Spleen (tissue), 11 donors: ENCODE measurements around the gene DNAJC10. TPM values are rescaled to one million over a fixed set of nuclear protein-coding genes. Genes with fewer than 3 reads are reported as not detected.

Source experiments
- DNase-seq: peaks from one replicate; pipeline ENCODE4 v3.0.0-alpha.2; 2020
- H3K27ac ChIP-seq, 8 donors: fragments of 200-600 bp; sonication (generic) in 7 of 8; 1 replicate in 4 of 8; 2 replicates in 4 of 8; pipeline versions ENCODE4 v1.5.0 to v1.8.0; 2016 to 2021; ENCODE audit warnings: inconsistent platforms in 4 of 8, mild to moderate bottlenecking in 4 of 8, moderate library complexity in 1 of 8
- H3K27me3 ChIP-seq, 7 donors: fragments of 200-600 bp; sonication (generic) in 6 of 7; replicated peaks in 1 of 7; 1 replicate in 4 of 7; 2 replicates in 3 of 7; pipeline versions ENCODE4 v1.5.0 to v1.8.0; 2016 to 2021; ENCODE audit warnings: inconsistent platforms in 3 of 7, mild to moderate bottlenecking in 1 of 7
- H3K36me3 ChIP-seq, 6 donors: fragments of 200-600 bp; sonication (generic) in 5 of 6; 1 replicate in 4 of 6; 2 replicates in 2 of 6; pipeline versions ENCODE4 v1.5.0 to v1.8.0; 2016 to 2021; ENCODE audit warnings: inconsistent platforms in 2 of 6
- H3K4me1 ChIP-seq, 6 donors: fragments of 200-600 bp; sonication (generic) in 5 of 6; 1 replicate in 3 of 6; 2 replicates in 3 of 6; pipeline versions ENCODE4 v1.5.0 to v1.8.0; 2016 to 2021; ENCODE audit warnings: inconsistent platforms in 3 of 6
- H3K4me3 ChIP-seq, 8 donors: fragments of 200-600 bp; sonication (generic) in 7 of 8; 1 replicate in 4 of 8; 2 replicates in 4 of 8; pipeline versions ENCODE4 v1.5.0 to v1.8.0; 2016 to 2021; ENCODE audit warnings: inconsistent platforms in 4 of 8, mild to moderate bottlenecking in 4 of 8, moderate library complexity in 2 of 8
- H3K9me3 ChIP-seq, 8 donors: fragments of 200-600 bp; sonication (generic) in 7 of 8; 1 replicate in 4 of 8; 2 replicates in 4 of 8; pipeline versions ENCODE4 v1.5.0 to v1.8.0; 2016 to 2021; ENCODE audit warnings: inconsistent platforms in 4 of 8
- POLR2A ChIP-seq, 3 donors: fragments of 450-650 bp; IDR thresholded peaks; one replicate each; pipeline ENCODE4 v1.5.1; 2017; ENCODE audit warnings: antibody characterized with exemption in 3 of 3, mild to moderate bottlenecking in 1 of 3
- POLR2AphosphoS5 ChIP-seq, 3 donors: sonication (generic); formaldehyde crosslinking; IDR thresholded peaks; one replicate each; pipeline ENCODE4 v1.5.1; 2017; ENCODE audit warnings: antibody characterized with exemption in 3 of 3
- WGBS, 5 donors: extraction: QIAGEN DNeasy Blood & Tissue Kit in 3 of 5; methylation state at CpG; one replicate each; pipeline versions ENCODE4 v1.1.5 to v1.1.7; 2013 to 2018; 5-methylcytosine and 5-hydroxymethylcytosine counted together
- intact Hi-C: fragments of 100-400 bp; cut with DNase I; formaldehyde crosslinking; loops from one replicate; pipeline ENCODE4 v1.15.0; 2023; ENCODE audit warnings: low total_unique reads
- polyA plus RNA-seq, 3 donors: library from polyadenylated mRNA; stranded (reverse); fragments of 200-250 nt; gene quantifications; one replicate each; pipeline ENCODE4 v1.2.1, GENCODE V29; 2013
- total RNA-seq, 7 donors: library from RNA; depleted of rRNA in 3 of 7; stranded (reverse); fragments of >200 nt in 3 of 7; fragmentation: NEBNext Ultra II Directional in 4 of 7; extraction: Animal tissue kit (Norgen Biotek cat#: 25700) in 4 of 7; gene quantifications; one replicate each; pipeline versions ENCODE4 v1.1.0 to v1.2.1, GENCODE V29; 2016 to 2021
- TF ChIP-seq, protein P1 (sequence below), 11 experiments: fragments of 200-600 bp in 7 of 11; fragments of 450-650 bp in 4 of 11; sonication (generic) in 4 of 11; IDR thresholded peaks in 8 of 11; conservative IDR thresholded peaks in 3 of 11; 1 replicate in 7 of 11; 2 replicates in 4 of 11; pipeline versions ENCODE4 v1.4.0 to v1.8.0; 2016 to 2021; ENCODE audit warnings: antibody characterized with exemption in 11 of 11, inconsistent platforms in 4 of 11, mild to moderate bottlenecking in 1 of 11
- donor health status: healthy with polysubstance abuse.
- donor health status: DM: no; HTN: no; CAD: no; lungs with moderate emphysema.
- donor health status: DM: no; HTN: no; CAD: no.
- donor health status: Bipolar disorder and iron deficiency.
- donor health status: healthy.
- donor health status: DM: no; HTN: no; CAD: no.
- donor health status: DM: yes; HTN: yes; CAD: no.

The DNAJC10 gene
- total and polyA plus RNA-seq, 10 donors: 25.7 to 108 (median 72.1) TPM

DNA sequence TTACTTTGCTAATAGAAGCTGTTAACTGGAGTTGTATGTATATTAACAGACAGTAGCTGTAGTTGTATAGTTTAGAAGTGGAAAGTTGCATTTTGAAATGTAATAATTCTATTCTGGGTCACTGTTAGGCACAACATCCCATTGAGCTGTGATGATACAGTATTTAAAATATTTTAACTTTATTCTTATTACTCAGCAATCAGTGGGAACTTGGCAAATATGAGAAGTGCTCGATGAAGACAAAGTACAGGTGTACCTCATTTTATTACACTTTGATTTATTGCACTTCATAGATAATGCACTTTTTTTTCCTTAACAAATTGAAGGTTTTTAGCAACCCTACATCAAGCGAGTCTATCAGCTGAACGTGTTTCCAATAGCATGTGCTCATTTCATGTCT lies 8.6 kb downstream of the DNAJC10 start:
- peaks cover 0 to 95% (median 42%) of the 10 kb centered on the region in 6 donors for H3K36me3 ChIP-seq

DNA sequence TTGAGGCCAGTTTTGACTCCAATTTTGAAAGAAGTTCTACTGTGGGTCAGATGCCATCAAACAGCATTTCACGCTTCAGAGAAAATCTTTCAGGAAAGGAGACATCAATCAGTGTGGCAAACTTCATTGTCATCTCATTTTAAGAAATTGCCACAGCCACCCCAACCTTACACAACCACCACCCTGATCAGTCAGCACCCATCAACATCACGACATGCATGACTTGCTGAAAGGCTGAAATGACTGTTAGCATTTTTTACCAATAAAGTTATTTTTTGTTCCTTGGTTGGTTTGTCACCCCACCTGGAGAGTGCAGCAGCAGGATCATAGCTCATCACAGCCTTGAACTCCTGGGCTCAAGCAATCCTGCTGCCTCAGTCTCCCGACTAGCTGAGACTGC lies 10.4 kb downstream of the DNAJC10 start:
- intact Hi-C loops: no loop called here
- no peaks in the 10 kb centered on the region for H3K27me3 ChIP-seq
- DNase-seq: no peak
- no peaks in the 10 kb centered on the region for H3K9me3 ChIP-seq
- no peaks in the 10 kb centered on the region for H3K4me1 ChIP-seq
- H3K27ac ChIP-seq: no peak overlapping the region
- WGBS, 5 donors: 69 to 87% (median 82%) methylated on average over 3 of the region's 3 CpGs
- TF ChIP-seq POLR2AphosphoS5 (IDR thresholded peaks at IDR 0.05) (no peak), POLR2A (IDR thresholded peaks at IDR 0.05) (no peak)
- TF ChIP-seq, protein P1, sequence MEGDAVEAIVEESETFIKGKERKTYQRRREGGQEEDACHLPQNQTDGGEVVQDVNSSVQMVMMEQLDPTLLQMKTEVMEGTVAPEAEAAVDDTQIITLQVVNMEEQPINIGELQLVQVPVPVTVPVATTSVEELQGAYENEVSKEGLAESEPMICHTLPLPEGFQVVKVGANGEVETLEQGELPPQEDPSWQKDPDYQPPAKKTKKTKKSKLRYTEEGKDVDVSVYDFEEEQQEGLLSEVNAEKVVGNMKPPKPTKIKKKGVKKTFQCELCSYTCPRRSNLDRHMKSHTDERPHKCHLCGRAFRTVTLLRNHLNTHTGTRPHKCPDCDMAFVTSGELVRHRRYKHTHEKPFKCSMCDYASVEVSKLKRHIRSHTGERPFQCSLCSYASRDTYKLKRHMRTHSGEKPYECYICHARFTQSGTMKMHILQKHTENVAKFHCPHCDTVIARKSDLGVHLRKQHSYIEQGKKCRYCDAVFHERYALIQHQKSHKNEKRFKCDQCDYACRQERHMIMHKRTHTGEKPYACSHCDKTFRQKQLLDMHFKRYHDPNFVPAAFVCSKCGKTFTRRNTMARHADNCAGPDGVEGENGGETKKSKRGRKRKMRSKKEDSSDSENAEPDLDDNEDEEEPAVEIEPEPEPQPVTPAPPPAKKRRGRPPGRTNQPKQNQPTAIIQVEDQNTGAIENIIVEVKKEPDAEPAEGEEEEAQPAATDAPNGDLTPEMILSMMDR (IDR thresholded peaks at IDR 0.05 in 8 of 11, conservative IDR thresholded peaks at IDR 0.05 in 3 of 11): no peak
- H3K36me3 ChIP-seq: peaks cover 0 to 96% (median 43%) of the 10 kb centered on the region in 6 donors
- H3K4me3 ChIP-seq: no peak overlapping the region

More for the DNA sequence above, 8.6 kb downstream of the DNAJC10 start:
- intact Hi-C loops: no loop called here
- TF ChIP-seq POLR2A (IDR thresholded peaks at IDR 0.05): no peak
- TF ChIP-seq, protein P1 (IDR thresholded peaks at IDR 0.05 in 8 of 11, conservative IDR thresholded peaks at IDR 0.05 in 3 of 11): no peak
- TF ChIP-seq POLR2AphosphoS5 (IDR thresholded peaks at IDR 0.05): no peak
- H3K27me3 ChIP-seq: no peaks in the 10 kb centered on the region
- peaks cover 0 to 16% (median 0%) of the 10 kb centered on the region in 6 donors for H3K4me1 ChIP-seq
- no peak overlapping the region for H3K4me3 ChIP-seq
- H3K27ac ChIP-seq: no peak overlapping the region
- no peak for DNase-seq
- 60 to 91% (median 80%) methylated on average over 3 of the region's 3 CpGs for WGBS, 5 donors
- no peaks in the 10 kb centered on the region for H3K9me3 ChIP-seq

GRCh38 chr2:182728014-182728413 lies 12.0 kb downstream of the DNAJC10 start:
- Histone ChIP-seq H3K9me3 (no peaks in the 10 kb centered on the region), H3K27me3 (no peaks in the 10 kb centered on the region), H3K36me3 (peaks cover 0 to 95% (median 41%) of the 10 kb centered on the region in 6 donors), H3K27ac (no peak overlapping the region), H3K4me3 (no peak overlapping the region), H3K4me1 (no peaks in the 10 kb centered on the region)
- DNase-seq: no peak
- TF ChIP-seq POLR2AphosphoS5 (IDR thresholded peaks at IDR 0.05): no peak
- no peak for TF ChIP-seq POLR2A (IDR thresholded peaks at IDR 0.05)
- TF ChIP-seq, protein P1 (IDR thresholded peaks at IDR 0.05 in 8 of 11, conservative IDR thresholded peaks at IDR 0.05 in 3 of 11): no peak
- intact Hi-C loops: no loop called here
- 89 to 96% (median 93%) methylated on average over 4 of the region's 4 CpGs for WGBS, 5 donors

DNA sequence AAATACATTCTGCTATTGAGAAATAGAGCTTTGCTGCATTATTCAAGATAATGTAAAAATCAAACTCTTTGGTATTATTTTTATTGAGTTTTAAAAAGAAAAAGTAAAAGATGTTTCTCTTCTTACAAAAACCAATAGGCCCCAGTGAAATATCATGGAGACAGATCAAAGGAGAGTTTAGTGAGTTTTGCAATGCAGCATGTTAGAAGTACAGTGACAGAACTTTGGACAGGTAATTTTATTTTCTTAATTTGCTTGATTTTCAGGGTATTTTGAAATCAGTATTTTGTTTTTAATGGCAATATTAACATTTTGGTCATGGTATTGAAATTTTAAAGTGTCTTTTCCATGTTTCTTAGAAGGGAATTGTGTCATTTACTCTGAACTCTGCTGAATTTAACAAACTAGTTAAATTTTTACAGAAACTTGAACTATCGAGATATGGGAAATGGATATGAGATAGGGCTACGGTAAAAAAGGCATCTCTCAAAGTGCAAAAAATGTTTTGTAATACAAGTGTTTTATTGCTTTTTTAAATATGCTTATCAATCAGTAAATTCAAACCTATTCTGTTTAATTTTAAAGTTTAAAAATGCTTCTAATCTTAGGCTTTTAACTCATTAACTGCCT lies 13.8 kb downstream of the DNAJC10 start:
- H3K27me3 ChIP-seq: no peaks in the 10 kb centered on the region
- no peak overlapping the region for H3K4me3 ChIP-seq
- intact Hi-C loops: no loop called here
- DNase-seq: no peak
- 98 to 100% (median 98%) methylated on average over 2 of the region's 2 CpGs for WGBS, 5 donors
- H3K4me1 ChIP-seq: no peaks in the 10 kb centered on the region
- H3K9me3 ChIP-seq: no peaks in the 10 kb centered on the region
- H3K27ac ChIP-seq: no peak overlapping the region
- TF ChIP-seq, protein P1 (IDR thresholded peaks at IDR 0.05 in 8 of 11, conservative IDR thresholded peaks at IDR 0.05 in 3 of 11): no peak
- no peak for TF ChIP-seq POLR2AphosphoS5 (IDR thresholded peaks at IDR 0.05)
- peaks cover 0 to 84% (median 31%) of the 10 kb centered on the region in 6 donors for H3K36me3 ChIP-seq
